ENCODE results near the gene BTG2.

Gene BTG2

DNA sequence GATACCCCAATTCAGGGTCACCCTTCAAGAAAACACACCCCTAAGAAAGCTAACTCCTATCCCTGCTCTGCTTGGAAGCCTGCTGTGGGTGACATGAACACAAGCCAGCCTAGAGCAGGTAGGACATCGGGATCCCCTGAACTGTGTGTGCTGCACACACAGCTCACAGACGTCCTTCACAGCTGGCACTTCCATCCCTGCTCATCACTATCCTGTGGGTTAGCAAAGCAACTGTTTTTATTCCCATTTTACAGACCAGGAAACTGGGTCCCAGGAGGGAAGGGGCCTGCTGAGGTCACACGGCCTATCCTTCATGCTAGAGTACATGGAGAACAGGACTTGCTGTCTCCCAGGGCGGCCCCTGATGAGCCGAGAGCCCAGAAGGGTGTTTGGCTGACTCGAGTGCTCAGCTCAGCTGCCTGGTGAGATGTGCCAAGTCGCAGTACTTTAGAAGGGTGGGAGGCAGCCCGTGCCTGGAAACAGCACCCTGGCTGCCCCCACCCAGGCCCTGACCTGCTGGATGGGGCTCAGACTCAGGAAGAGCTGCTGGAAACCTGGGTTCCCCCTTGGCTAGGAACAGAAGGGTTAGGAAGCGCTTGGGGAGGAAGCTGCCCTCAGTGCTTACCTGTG lies 28.3 kb upstream of the BTG2 start:
- no peak for DNase-seq

DNA sequence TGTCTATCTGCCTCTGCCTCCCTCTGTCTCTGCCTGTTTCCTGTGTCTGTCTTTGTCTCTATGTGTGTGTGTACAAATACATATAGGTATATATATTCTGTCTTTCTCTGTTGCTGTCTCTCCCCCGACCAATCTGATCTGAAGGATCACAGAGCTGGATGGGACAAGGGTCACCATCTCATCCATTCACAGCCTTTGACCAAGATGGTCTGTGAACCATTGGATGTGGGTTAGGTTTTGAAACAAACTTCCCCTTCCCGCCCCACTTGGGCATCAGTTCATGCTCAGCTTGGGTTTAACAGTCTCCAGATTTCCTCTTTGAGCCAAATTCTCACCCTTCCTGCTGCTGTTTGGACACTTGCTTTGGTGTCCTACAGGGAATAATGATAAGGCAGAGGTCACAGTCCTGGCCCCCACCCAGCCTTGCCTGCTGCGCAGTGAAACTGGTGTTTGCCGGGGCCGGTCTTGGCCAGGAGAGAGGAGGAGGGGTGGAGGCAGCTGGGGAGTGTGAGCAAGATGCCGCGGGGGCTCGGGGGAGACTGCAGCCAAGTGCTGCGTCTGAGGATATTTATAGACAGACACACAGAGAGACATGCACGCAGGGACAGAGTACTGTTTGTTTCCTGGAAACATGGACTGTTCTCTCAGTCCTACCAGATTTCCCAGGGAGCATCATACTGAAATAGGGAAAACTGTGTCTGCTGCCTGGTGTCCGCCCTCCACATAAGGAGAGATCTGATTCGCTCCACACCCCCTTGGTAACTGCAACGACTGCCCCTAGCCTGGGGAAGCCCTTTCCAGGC lies 27.0 kb upstream of the BTG2 start:
- no peak for DNase-seq

DNA sequence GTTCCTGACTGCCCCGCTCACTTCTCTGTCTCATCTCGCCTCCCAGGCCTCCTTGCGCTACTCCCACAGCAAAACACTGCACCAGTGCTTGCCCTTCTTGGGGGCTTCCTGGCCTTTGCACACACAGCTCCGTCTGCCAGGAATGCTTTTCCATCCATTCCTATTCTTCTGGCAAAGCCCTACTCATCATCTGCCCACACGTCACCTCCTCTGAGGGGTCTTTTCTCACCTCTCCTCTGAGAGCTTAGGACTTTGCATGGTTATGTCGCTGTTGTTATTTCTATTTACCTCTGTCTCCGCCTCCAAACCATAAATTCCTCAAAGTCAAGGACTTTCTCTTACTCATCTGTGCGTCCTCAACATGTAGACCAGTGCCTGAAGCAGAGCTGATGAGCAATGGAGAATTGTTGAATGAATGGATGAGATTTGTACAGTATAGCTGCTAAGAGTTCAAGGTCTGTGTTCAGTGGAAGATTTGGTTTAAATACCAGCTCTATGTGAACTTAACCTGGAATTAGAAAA lies 26.4 kb upstream of the BTG2 start:
- DNase-seq = no peak

GRCh38 chr1:203280061-203280460 lies 25.3 kb upstream of the BTG2 start:
- peak in 1 of 2 donors; percentile 13 for DNase-seq

DNA sequence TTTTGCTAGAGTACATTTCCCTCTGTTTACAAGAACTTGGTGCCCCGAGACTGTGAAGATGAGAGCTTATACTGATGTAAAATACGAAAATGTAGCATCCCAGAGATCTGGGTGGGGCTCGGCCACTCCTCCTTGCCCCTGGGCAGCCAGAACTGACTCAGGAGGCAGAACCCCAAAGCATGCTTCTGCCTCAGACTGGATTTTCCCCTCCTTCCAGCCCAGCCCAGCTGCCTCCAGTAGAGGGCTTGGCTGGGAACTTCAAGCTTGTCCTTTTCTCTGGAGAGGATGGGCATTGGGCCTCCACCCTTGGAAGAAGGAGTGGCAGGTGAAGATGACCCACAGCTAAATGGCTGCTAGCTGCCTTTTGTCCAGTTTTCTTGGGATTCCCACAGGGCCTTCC lies 24.3 kb upstream of the BTG2 start:
- DNase-seq = peak in 1 of 2 donors; percentile 12

DNA sequence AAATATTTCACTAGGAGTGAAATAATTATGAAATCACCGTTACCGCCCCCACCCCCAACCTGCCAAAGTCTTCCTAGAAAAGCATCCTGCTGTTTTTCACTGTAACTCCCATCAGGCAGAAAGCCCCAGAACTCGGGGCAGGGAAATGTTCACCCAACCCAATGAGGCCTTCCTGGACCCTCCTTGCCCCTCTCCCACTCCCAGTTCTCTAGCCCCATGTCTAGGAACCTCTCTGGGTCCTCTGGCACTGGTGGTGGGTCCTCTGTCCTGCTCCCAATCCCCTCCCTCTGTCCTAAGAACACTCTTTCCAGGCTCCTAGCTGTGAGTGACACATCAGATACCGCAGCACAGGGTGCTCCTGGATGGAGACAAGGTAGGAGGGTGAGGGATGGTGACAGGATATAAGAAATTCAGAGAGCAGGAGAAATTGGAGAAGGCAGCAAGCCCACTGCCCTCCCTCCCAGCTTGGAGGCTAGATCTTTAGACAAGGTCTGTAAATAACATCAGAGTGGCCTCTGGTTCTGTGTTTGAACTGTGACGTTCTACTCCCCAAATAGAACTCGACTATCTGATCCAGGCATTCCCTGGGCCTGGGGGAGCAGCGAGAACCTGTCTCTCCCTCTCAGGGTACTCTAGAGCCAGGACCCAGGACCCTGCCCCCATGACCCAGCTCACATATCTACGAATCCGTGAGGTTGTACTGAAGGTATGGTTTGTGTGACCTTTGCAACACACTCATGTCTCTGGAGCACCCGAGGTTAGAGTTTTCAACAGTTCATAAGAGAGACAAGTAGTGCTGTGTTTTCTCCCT lies 23.3 kb upstream of the BTG2 start:
- peak in 1 of 2 donors; percentile 16 for DNase-seq

DNA sequence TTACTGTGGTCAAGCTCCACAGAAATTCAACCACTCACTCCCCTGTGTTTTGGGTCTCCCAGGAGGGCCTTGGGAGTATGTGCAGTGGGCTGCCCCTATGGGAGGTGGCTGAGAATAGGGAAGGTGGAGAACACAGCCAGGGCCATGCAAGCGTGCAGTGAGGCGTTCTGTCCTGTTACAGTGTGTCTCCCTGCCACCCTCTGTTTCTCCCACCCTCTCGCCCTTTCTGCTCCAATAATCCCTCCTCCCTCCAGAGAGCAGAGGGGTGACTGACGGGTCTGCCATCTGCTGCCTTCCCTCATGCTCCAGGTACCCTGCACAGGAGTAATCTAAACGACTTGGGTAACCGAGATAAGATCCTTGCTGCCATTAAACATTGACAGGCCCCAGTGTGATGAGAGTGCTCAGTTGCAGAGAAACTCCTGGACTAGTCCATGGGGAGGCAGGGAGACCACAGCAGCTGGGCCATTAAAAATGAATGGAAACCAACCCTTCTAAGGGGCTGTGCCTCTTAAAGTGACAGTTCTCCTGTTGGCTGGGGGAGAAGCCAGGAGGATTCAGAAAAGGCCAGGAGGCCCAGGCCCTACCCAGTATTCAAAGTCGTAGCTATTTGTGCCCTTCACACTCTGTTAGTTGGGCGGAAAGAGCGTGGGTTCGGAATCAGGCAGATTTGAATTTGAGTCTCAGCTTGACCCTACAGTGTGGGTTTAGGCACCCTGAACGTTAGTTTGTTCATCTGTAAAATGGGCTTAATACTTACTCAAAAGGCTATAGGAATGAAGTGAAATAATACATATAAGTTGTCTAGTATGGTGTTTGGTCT lies 22.4 kb upstream of the BTG2 start:
- DNase-seq = no peak

DNA sequence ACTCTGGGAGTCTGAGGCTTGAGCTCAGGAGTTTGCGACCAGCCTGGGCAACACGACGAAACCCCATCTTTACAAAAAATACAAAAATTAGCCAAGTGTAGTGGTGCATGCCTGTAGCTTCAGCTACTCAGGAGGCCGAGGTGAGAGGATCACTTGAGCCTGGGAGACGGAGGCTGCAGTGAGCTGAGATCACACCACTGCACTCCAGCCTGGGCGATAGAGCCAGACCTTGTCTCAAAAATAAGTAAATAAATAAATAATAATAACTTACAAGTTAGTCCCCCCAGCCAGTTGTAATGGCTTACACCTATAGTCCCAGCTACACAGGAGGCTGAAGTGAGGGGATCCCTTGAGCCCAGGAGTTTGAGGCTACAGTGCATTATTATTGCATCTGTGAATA lies 21.7 kb upstream of the BTG2 start:
- DNase-seq = no peak

DNA sequence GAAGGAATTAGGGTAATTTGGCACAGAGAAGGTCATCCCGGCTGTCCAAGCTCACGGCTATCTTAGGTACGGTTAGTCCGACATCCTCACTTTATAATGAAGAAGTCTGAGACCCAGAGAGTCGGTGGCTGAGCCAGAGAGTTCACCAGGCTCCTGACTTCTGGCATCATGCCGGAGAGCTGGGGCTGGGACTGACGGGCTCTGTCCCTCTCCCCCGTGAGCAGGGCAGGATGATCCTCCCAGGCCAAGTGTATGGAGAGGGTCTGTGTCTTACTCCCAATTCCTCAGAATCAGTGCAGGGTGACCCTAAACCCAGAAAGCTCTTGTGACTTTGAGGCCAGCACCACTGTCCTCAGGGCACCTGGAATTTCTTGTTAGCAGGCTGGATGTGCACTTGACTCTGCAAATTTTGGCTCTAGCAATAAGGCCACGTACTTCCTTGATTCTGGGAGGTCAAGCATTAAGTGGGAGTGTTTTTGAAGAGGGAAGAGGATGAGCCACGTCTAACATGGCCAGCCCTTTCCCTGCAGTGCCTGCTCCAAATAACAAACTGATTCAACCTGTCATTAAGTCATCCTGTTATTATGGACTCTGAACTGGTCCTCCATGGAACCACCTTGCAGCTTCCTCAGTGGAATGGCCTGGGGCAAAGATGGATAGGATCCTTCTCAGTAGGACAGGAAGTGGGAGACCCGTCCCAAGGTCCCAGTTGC lies 20.8 kb upstream of the BTG2 start:
- no peak for DNase-seq

GRCh38 chr1:203286161-203286984 lies 18.9 kb upstream of the BTG2 start:
- no peak for DNase-seq

- peak; percentile 62 to 73 for DNase-seq
Observed at GRCh38 chr1:203287109-203287893, 18.0 kb upstream of the BTG2 start.

DNA sequence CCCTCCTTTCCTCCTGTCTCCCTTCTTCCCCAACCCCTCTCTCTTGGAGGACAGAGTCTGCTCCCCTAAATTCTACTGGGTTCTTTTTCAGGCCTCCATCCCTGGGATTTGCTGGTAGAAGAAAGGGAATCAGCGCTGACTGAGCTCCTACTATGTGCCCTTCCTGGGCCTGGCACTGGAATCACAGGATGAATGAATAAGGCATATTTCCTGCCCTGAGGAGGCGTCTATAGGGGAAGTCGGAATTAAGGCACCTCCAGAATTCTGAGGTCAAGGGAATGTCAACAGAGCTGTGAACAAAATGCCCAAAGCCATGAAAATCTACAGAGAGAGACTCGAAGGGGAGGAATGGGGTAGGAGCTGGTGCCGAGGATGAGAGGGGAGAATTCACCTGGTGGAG lies 17.4 kb upstream of the BTG2 start:
- DNase-seq = no peak

DNA sequence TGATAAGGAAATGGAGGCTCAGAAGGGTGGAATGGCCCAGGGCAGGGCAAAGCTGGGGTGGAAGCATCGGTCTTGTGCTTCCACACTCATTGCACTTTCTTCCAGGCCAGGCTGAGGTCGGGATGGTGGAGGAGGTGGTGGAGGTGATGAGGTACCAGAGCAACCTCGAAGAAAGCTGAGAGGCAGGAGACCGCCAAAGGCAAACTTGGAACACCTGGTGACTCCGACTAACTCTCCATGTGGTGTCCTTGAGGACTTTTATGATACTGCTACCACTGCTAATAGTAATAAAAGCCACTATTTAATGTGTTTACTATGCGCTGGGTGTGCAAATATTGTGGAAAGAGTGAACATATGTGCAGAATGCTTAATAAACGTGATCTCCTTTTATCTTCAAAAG lies 16.9 kb upstream of the BTG2 start:
- no peak for DNase-seq

DNA sequence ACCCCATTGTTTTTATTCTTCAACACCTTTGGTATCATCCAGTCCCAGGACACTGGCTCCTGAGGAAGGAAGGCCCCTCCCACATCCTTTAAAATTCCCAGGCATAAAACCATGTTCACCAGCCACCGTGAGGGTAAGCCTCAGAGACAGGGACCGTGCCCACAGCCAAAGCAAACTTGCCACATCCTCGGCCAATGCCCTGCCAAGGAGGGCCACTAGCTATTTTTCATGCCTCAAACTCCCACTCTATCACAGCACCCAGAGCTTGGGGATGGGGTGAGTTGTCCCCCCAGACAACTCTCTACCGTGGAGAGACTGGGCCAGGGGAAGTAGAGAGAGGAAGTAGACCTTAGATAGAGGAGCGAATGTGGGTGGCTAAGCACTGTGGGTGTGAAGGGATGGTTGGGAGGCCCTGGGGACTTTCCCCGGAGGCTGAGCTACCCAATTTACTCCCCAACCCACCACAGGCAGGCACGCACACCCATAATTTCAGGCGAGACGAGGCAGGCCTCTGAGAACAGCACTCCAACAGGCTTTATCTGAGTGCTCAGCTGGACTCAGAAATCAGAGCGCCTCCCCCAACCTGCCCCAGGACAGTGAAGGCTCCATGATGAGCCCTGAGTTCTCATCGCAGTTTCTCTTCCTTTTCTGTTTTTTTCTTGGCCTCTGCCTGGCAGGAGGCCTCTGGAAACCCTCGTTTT lies 15.9 kb upstream of the BTG2 start:
- DNase-seq = peak; percentile 86 to 88

- DNase-seq = no peak
Observed at GRCh38 chr1:203289982-203290260, 15.4 kb upstream of the BTG2 start.

GRCh38 chr1:203290261-203291089 lies 14.8 kb upstream of the BTG2 start:
- peak; percentile 96 to 98 for DNase-seq

- no peak for DNase-seq
Observed at GRCh38 chr1:203291201-203292096, 13.9 kb upstream of the BTG2 start.

DNA sequence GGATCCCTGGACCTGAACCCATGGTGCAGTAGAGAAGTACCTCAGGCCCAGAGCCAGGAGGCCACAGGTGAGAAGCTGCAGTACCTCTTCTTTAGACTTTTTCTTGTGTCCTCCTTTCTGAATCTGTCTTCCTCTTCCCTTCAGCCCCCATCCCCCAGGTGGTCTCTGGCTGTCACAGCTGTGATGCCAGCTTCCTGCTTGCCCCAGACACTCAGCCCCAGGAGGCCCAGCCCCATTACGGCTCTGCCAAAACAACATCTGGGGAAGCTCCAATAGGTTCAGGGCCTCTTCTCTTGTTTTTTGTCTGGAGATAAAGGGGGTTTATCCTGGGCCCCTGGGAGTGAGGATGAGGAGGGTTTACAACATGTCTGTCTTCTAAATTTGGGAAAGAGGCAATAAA lies 9.5 kb upstream of the BTG2 start:
- DNase-seq = no peak
